HCT116 (cell line): ENCODE data around the gene PDPK1. TPM values are rescaled to one million over a fixed set of nuclear protein-coding genes. Genes with fewer than 3 reads are reported as not detected.

Experiments
- ATAC-seq: fragments of 200-7000 bp; cut with Tn5 transposase; 2 replicates; pipeline ENCODE4 v1.9.1; 2020; ENCODE audit warnings: mild to moderate bottlenecking, moderate library complexity
- BruUV-seq: library from RNA; stranded (reverse); fragments of 400-500 nt; replicated peaks from 2 replicates; lab custom pipeline; 2021; lab: Mats Ljungman, UMichigan
- CTCF ChIA-PET: fragments of 300-600 bp; sonication (Branson Sonifier 250); formaldehyde crosslinking; loops from one replicate; lab custom pipeline; 2021; ENCODE audit warnings: antibody characterized with exemption; lab: Charles Lee
- POLR2A ChIA-PET: fragments of 300-600, 350-600 bp; sonication (Branson Sonifier 250); formaldehyde crosslinking; loops from one replicate; lab custom pipeline; 2021; ENCODE audit warnings: antibody characterized with exemption; lab: Charles Lee
- RAD21 ChIA-PET, 2 experiments: fragments of 300-600 bp; sonication (Branson Sonifier 250); formaldehyde crosslinking; loops; one replicate each; lab custom pipeline; 2023; ENCODE audit warnings: low total read pairs in 2 of 2; ENCODE audit not compliant: uncharacterized antibody in 2 of 2, unreplicated experiment in 2 of 2, low non-redundant PET in 1 of 2; lab: Charles Lee
- DNase-seq: peaks from one replicate; pipeline ENCODE4 v3.0.0-alpha.2; 2010; ENCODE audit warnings: low read depth, low spot score
- H2AFZ ChIP-seq: fragments of 200-600 bp; shearing (Covaris generic), sonication (generic); 2 replicates; pipeline ENCODE4 v1.6.1; 2017; ENCODE audit warnings: low read depth, mixed run types, mixed read lengths, antibody characterized with exemption, low read length; ENCODE audit not compliant: poor library complexity, severe bottlenecking
- H3K27ac ChIP-seq: 2 replicates; pipeline ENCODE4 v1.5.1; 2012; ENCODE audit warnings: low read depth, low read length
- H3K27me3 ChIP-seq: fragments of 200-600 bp; sonication (generic); 2 replicates; pipeline ENCODE4 v1.6.1; 2016; ENCODE audit warnings: mixed run types, low read length, mixed read lengths; ENCODE audit not compliant: insufficient read depth
- H3K36me3 ChIP-seq, 2 experiments: fragments of 200-500 bp in 1 of 2; fragments of 200-600 bp in 1 of 2; sonication (Bioruptor generic) in 1 of 2; sonication (generic) in 1 of 2; 2 replicates each; pipeline versions ENCODE4 v1.5.1 to v1.6.1; 2014 to 2016; ENCODE audit warnings: low read length in 2 of 2, inconsistent platforms in 1 of 2, mixed read lengths in 1 of 2, mixed run types in 1 of 2; ENCODE audit not compliant: insufficient read depth in 2 of 2, control insufficient read depth in 1 of 2
- H3K4me1 ChIP-seq, 2 experiments: fragments of 200-600 bp in 1 of 2; sonication (generic) in 1 of 2; 2 replicates each; pipeline versions ENCODE4 v1.5.1 to v1.6.1; 2012 to 2017; ENCODE audit warnings: low read length in 2 of 2, inconsistent platforms in 1 of 2, mild to moderate bottlenecking in 1 of 2, mixed read lengths in 1 of 2, mixed run types in 1 of 2, moderate library complexity in 1 of 2; ENCODE audit not compliant: insufficient read depth in 2 of 2, control insufficient read depth in 1 of 2
- H3K4me2 ChIP-seq: fragments of 200-600 bp; sonication (generic); 2 replicates; pipeline ENCODE4 v1.6.1; 2017; ENCODE audit warnings: mixed run types, low read length, mixed read lengths
- H3K4me3 ChIP-seq, 2 experiments: fragments of 200-600 bp in 1 of 2; sonication (generic) in 1 of 2; replicated peaks in 1 of 2; 2 replicates each; pipeline ENCODE4 v1.5.1; 2011 to 2016; ENCODE audit warnings: low read length in 2 of 2, control low read depth in 1 of 2, low read depth in 1 of 2, mild to moderate bottlenecking in 1 of 2, mixed read lengths in 1 of 2, mixed run types in 1 of 2
- H3K79me2 ChIP-seq: fragments of 200-600 bp; sonication (generic); 2 replicates; pipeline ENCODE4 v1.6.1; 2017; ENCODE audit warnings: mild to moderate bottlenecking, mixed run types, low read length, moderate library complexity, mixed read lengths; ENCODE audit not compliant: insufficient read depth
- H3K9ac ChIP-seq: fragments of 200-600 bp; sonication (generic); 2 replicates; pipeline ENCODE4 v1.6.1; 2016; ENCODE audit warnings: low read length, mixed read lengths
- H3K9me2 ChIP-seq: fragments of 200-600 bp; sonication (generic), shearing (Covaris generic); 2 replicates; pipeline ENCODE4 v1.6.1; 2017; ENCODE audit warnings: mixed run types, mild to moderate bottlenecking, moderate library complexity; ENCODE audit not compliant: insufficient read depth
- H3K9me3 ChIP-seq, 2 experiments: fragments of 200-500 bp in 1 of 2; fragments of 200-600 bp in 1 of 2; sonication (Bioruptor generic) in 1 of 2; sonication (generic) in 1 of 2; 2 replicates each; pipeline ENCODE4 v1.6.1; 2014 to 2017; ENCODE audit warnings: low read length in 2 of 2, mixed read lengths in 2 of 2, inconsistent platforms in 1 of 2, low read depth in 1 of 2, mild to moderate bottlenecking in 1 of 2, mixed run types in 1 of 2, moderate library complexity in 1 of 2; ENCODE audit not compliant: control insufficient read depth in 1 of 2, insufficient read depth in 1 of 2
- H4K20me1 ChIP-seq: fragments of 200-600 bp; sonication (generic), shearing (Covaris generic); 2 replicates; pipeline ENCODE4 v1.6.1; 2017; ENCODE audit warnings: mixed run types, mild to moderate bottlenecking, moderate library complexity; ENCODE audit not compliant: insufficient read depth
- CBX3 ChIP-seq: IDR thresholded peaks from 2 replicates; pipeline ENCODE4 v1.6.1; 2012; ENCODE audit warnings: low read depth
- CEBPB ChIP-seq: IDR thresholded peaks from 2 replicates; pipeline ENCODE4 v1.6.1; 2012; ENCODE audit warnings: low read depth
- EGR1 ChIP-seq: IDR thresholded peaks from 2 replicates; pipeline ENCODE4 v1.6.1; 2012; ENCODE audit warnings: low read depth
- ELF1 ChIP-seq: IDR thresholded peaks from 2 replicates; pipeline ENCODE4 v1.6.1; 2012; ENCODE audit warnings: low read depth, borderline replicate concordance
- EZH2 ChIP-seq: fragments of 200-600 bp; sonication (generic); IDR thresholded peaks from 2 replicates; pipeline ENCODE4 v1.6.1; 2017; ENCODE audit warnings: antibody characterized with exemption, mixed run types
- EZH2phosphoT487 ChIP-seq: fragments of 200-600 bp; IDR thresholded peaks from 2 replicates; pipeline ENCODE4 v1.6.1; 2018; ENCODE audit warnings: antibody characterized with exemption, borderline replicate concordance
- FOSL1 ChIP-seq: IDR thresholded peaks from 2 replicates; pipeline ENCODE4 v1.6.1; 2012; ENCODE audit warnings: low read depth
- POLR2A ChIP-seq: IDR thresholded peaks from 2 replicates; pipeline ENCODE4 v1.7.0; 2011; ENCODE audit warnings: borderline replicate concordance; ENCODE audit not compliant: insufficient read depth, insufficient read length; ENCODE audit errors: extremely low read depth
- POLR2AphosphoS5 ChIP-seq: IDR thresholded peaks from 2 replicates; pipeline ENCODE4 v1.6.1; 2011; ENCODE audit warnings: mild to moderate bottlenecking, low read depth, low read length, moderate library complexity
- RAD21 ChIP-seq: IDR thresholded peaks from 2 replicates; pipeline ENCODE4 v1.6.1; 2012; ENCODE audit warnings: low read depth, mild to moderate bottlenecking
- SIN3A ChIP-seq: IDR thresholded peaks from 2 replicates; pipeline ENCODE4 v1.6.1; 2012; ENCODE audit warnings: low read depth
- SP1 ChIP-seq: IDR thresholded peaks from 2 replicates; pipeline ENCODE4 v1.6.1; 2012; ENCODE audit warnings: low read depth
- SRF ChIP-seq: IDR thresholded peaks from 2 replicates; pipeline ENCODE4 v1.6.1; 2012; ENCODE audit warnings: low read depth
- ZBTB33 ChIP-seq: IDR thresholded peaks from 2 replicates; pipeline ENCODE4 v1.6.1; 2011; ENCODE audit warnings: mild to moderate bottlenecking, low read length, moderate library complexity; ENCODE audit not compliant: insufficient replicate concordance; ENCODE audit errors: extremely low read depth
- ZFX ChIP-seq: fragments of 450-650 bp; IDR thresholded peaks from 2 replicates; pipeline ENCODE4 v1.6.1; 2017
- ZNF274 ChIP-seq: fragments of 200-500 bp; sonication (Bioruptor generic); IDR thresholded peaks from 2 replicates; pipeline ENCODE4 v1.6.1; 2014; ENCODE audit warnings: mild to moderate bottlenecking, low read depth, low read length, inconsistent platforms
- intact Hi-C: fragments of 100-400 bp; cut with micrococcal nuclease; formaldehyde crosslinking; loops from 2 replicates; pipeline ENCODE4 v1.10.0; 2022
- total RNA-seq: library from RNA; stranded (reverse); gene quantifications from one replicate; pipeline ENCODE4 v1.2.1, GENCODE V29; 2021; ENCODE audit not compliant: unreplicated experiment
- TF ChIP-seq, protein P1 (sequence below): IDR thresholded peaks from 2 replicates; pipeline ENCODE4 v1.6.1; 2012; ENCODE audit warnings: low read depth

Gene PDPK1
- total RNA-seq, 1 experiment from 2014 or later = 36.1 TPM

DNA sequence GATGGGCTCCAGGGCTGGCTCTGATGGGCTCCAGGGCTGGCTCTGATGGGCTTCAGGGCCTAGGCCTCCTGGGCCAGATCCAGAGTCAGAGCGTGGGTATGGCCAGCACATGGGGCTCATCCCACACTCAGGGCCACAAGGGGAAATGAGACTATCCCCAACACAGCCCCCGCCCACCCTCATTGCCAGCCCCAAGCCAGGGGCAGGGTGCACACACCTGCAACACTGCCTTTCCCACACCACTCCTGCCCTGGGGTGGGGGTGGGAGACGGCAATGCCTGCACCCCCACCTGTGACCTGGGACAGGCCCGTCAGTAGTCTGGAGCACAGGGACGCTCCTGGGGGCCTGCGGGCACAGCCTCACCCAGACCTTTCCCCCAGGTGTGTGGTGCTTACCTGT is 38.4 kb upstream of the PDPK1 start:
- H3K79me2 ChIP-seq = no peaks in the 10 kb centered on the region

DNA sequence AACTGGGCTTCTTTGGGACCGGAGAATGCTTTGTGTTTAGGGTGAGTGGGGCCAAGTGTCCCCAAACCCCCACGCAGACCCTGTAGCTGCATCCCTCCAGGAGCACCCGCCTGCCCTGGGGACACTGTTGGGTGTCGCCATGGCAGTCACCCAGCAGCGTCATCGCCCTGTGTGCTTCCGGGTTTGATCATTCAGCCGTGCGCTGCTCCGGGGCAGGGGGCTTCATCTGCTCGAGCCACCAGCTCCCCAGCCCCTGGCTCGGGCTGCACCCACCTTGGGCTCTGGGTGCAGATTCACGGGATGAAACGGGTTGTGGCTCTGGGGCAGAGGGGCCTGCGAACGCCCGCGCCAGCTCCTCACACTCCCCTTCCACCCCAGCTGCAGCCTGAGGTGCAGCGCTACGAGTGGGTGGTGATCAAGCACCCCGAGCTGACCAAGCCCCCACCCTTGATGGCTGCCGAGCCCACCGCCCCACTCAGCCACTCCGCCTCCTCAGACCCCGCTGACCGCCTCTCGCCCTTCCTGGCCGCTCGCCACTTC is 37.9 kb upstream of the PDPK1 start:
- H3K27me3 ChIP-seq = no peaks in the 10 kb centered on the region
- H2AFZ ChIP-seq = no peak overlapping the region
- no peaks in the 10 kb centered on the region for H3K79me2 ChIP-seq
- H4K20me1 ChIP-seq = no peaks in the 10 kb centered on the region
- TF ChIP-seq SRF (no peak), POLR2A (no peak), SP1 (no peak), EGR1 (no peak), ZBTB33 (no peak), CBX3 (no peak), CEBPB (no peak), EZH2phosphoT487 (no peak)
- TF ChIP-seq, protein P1, sequence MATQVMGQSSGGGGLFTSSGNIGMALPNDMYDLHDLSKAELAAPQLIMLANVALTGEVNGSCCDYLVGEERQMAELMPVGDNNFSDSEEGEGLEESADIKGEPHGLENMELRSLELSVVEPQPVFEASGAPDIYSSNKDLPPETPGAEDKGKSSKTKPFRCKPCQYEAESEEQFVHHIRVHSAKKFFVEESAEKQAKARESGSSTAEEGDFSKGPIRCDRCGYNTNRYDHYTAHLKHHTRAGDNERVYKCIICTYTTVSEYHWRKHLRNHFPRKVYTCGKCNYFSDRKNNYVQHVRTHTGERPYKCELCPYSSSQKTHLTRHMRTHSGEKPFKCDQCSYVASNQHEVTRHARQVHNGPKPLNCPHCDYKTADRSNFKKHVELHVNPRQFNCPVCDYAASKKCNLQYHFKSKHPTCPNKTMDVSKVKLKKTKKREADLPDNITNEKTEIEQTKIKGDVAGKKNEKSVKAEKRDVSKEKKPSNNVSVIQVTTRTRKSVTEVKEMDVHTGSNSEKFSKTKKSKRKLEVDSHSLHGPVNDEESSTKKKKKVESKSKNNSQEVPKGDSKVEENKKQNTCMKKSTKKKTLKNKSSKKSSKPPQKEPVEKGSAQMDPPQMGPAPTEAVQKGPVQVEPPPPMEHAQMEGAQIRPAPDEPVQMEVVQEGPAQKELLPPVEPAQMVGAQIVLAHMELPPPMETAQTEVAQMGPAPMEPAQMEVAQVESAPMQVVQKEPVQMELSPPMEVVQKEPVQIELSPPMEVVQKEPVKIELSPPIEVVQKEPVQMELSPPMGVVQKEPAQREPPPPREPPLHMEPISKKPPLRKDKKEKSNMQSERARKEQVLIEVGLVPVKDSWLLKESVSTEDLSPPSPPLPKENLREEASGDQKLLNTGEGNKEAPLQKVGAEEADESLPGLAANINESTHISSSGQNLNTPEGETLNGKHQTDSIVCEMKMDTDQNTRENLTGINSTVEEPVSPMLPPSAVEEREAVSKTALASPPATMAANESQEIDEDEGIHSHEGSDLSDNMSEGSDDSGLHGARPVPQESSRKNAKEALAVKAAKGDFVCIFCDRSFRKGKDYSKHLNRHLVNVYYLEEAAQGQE = no peak
- H3K4me2 ChIP-seq = no peak overlapping the region
- H3K4me1 ChIP-seq = peaks cover 3 to 12% of the 10 kb centered on the region in 2 experiments; a peak in 3 of 4 replicates
- H3K9me3 ChIP-seq = no peaks in the 10 kb centered on the region
- H3K4me3 ChIP-seq = no peak overlapping the region
- POLR2A ChIA-PET = no interaction called here
- CTCF ChIA-PET = interaction anchor here (1.7 kb wide), 1 partner anchor 203 kb away, joined by 4 read pairs; no protein-coding TSS in a partner anchor
- RAD21 ChIA-PET = no interaction called here
- H3K27ac ChIP-seq = no peak overlapping the region
- no TSS peak for BruUV-seq
- no peaks in the 10 kb centered on the region for H3K9me2 ChIP-seq
- H3K36me3 ChIP-seq = peaks cover 0 to 4% of the 10 kb centered on the region in 2 experiments; a peak in 1 of 4 replicates
- no peak for DNase-seq
- H3K9ac ChIP-seq = no peak overlapping the region
- intact Hi-C loops = loop anchor here (5.0 to 10.0 kb wide), 3 partner anchors 158 to 305 kb away; partner anchors contain the start of genes ABCA3, CASKIN1 and RNPS1
- ATAC-seq = no peak

More for the DNA sequence above, 38.4 kb upstream of the PDPK1 start:
- H3K9me2 ChIP-seq = no peaks in the 10 kb centered on the region
- ChIA-PET CTCF (interaction anchor here (1.7 kb wide), 1 partner anchor 203 kb away, joined by 4 read pairs; no protein-coding TSS in a partner anchor), RAD21 (no interaction called here), POLR2A (no interaction called here)
- intact Hi-C loops = no loop called here
- no peak overlapping the region for H2AFZ ChIP-seq
- no TSS peak for BruUV-seq
- ATAC-seq (no peak), DNase-seq (no peak)
- peaks cover 0 to 4% of the 10 kb centered on the region in 2 experiments; a peak in 1 of 4 replicates for H3K36me3 ChIP-seq
- no peak overlapping the region for H3K4me2 ChIP-seq
- H4K20me1 ChIP-seq = no peaks in the 10 kb centered on the region
- H3K4me3 ChIP-seq = no peak overlapping the region
- H3K27me3 ChIP-seq = no peaks in the 10 kb centered on the region
- peaks cover 3 to 12% of the 10 kb centered on the region in 2 experiments; a peak in 3 of 4 replicates for H3K4me1 ChIP-seq
- H3K27ac ChIP-seq = no peak overlapping the region
- no peaks in the 10 kb centered on the region for H3K9me3 ChIP-seq
- no peak overlapping the region for H3K9ac ChIP-seq
- no peak for TF ChIP-seq SP1
- no peak for TF ChIP-seq POLR2AphosphoS5
- no peak for TF ChIP-seq EZH2
- TF ChIP-seq EZH2phosphoT487 = no peak
- no peak for TF ChIP-seq SIN3A
- TF ChIP-seq EGR1 = no peak
- TF ChIP-seq RAD21 = no peak
- TF ChIP-seq POLR2A = no peak
- no peak for TF ChIP-seq FOSL1
- no peak for TF ChIP-seq ZFX
- no peak for TF ChIP-seq ZNF274
- no peak for TF ChIP-seq ELF1
